ENCODE results near the gene CUX1.
"Not testable (repeated sequence)": the region's sequence is repeated elsewhere in the genome, so short reads cannot be mapped to it uniquely, and the experiment has no call there.

CUX1 gene

GRCh38 chr7:102165136-102165535 lies 347.7 kb downstream of the CUX1 start:
- DNase-seq: no peak

GRCh38 chr7:102167254-102167653 lies 349.8 kb downstream of the CUX1 start:
- DNase-seq: no peak

DNA sequence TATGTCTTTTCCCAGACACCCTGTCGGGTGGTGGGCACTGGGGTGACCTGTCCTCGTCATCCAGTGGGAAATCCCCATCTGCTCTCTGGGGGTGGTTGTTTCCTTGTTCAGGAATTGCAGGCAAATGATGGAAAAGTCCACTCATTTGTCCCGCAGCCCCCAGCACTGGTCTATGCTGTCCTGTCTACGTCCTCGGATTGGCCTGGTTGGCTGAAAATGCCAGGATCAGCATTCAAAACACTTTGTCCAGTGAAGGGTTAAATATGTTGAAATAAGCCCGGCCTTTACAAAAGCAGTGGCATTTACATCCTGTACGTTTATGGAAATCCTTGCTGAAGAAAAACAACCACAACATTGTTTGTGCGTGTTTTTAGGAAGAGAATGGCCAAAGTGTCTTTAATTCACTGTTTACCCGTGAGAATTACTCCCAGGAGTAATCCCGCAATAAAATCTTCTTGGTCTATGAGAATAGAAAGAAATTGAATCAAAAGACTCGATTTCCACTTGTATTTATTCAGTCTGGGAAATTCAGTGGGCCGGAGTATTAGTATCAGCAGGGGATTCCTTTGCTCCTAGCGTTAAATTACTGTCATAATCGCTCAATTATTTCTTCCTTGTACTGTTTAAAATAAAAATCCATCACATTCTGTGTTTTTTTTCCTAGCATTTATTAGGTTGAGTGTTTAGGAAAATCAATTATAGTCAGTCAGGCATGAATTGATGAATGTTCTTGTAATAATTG lies 352.4 kb downstream of the CUX1 start:
- DNase-seq: no peak

DNA sequence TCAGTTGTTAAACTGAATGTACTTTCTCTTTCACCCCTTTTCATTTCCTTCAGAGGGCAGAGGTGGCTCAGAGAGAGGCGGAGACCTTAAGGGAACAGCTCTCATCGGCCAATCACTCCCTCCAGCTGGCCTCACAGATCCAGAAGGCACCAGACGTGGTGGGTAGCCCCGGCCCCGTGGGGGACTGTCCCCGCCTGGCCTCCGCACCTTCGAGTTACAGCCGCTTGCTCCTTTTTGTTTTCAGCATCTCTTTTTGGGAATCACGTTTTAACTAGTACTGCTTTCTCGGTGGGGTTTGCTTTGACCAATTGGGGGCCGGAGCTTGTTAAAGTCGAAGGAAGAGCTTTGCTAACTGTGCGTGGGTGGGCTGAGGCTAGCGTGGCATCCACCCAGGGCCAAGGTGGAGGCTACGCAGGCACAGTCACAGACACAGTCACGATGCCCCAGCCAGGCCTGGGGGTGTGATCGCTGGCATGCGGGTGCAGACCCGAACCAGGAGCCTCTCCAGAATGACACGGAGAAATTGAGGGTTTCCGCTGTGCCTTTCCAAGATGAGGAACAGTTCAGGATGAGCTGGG lies 353.1 kb downstream of the CUX1 start:
- no peak for DNase-seq

DNA sequence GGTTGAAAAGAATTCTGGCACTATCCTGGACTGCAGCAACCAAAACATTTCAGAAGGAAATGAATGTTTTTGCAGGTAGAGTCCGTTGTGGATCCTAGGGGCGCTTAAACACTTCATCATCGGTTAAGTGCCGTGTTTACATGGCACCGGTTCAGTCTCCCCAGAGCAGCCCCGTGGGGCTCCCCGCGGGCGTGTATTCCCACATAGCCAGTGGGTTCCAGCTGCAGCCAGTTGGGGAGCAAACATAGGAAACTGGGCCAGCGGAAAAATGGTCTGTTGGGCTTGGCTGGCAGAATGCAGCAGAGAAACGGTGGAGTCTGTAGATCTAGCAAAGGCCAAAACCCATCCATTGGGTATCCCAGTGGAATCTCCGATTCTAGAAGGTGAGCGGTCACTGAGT lies 356.2 kb downstream of the CUX1 start:
- no peak for DNase-seq

- no peak for DNase-seq
These were observed 358.2 kb downstream of the CUX1 start for GRCh38 chr7:102175423-102176170.

DNA sequence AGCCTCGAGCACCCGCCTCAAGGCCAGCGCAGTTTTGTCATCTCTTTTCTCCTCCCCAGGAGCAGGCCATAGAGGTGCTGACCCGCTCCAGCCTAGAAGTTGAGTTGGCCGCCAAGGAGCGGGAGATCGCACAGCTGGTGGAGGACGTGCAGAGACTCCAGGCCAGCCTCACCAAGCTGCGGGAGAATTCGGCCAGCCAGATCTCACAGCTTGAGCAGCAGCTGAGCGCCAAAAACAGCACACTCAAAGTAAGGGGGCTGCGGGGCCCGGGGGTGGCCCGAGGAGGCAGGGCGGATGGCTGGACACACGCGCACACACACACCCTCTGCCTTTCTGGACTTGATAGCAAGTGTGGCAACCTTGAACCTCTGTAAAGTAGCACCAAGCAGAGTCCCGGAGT lies 361.0 kb downstream of the CUX1 start:
- no peak for DNase-seq

DNA sequence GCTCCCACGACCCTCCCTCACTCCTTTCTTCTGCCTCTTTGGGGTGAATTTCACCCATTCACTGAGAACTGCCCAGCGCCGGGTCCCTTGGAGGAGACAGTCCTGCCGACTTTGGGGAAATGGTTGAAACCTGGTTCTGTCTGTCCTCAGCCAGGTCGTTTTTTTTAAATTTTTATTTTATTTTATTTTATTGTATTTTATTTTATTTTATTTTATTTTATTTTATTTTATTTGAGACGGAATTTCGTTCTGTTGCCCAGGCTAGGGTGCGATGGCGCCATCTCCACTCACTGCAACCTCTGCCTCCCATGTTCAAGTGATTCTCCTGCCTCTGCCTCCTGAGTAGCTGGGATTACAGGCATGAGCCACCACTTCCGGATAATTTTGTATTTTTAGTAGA lies 363.3 kb downstream of the CUX1 start:
- no peak for DNase-seq

DNA sequence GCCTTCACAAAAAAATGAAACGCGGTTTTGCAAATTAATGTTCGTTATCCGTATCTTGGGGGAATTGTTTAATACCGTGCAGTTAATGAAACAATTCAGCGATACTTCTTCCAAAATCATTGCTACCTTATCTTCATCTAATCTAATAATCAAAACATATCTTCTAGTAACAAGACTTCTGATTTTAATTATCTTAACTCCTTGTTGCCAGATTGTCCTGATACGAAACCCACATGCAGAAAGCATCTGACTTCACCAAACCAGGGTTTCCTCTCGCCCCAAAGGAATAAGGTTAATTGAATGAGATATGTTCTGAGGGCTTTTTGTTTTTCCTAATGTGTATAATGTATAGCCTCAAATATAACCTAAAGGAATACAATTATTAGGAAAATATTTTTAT lies 364.1 kb downstream of the CUX1 start:
- no peak for DNase-seq

- DNase-seq: no peak
These were observed 364.6 kb downstream of the CUX1 start for GRCh38 chr7:102182016-102182415.

GRCh38 chr7:102183848-102184247 lies 366.4 kb downstream of the CUX1 start:
- DNase-seq: not testable (repeated sequence)

GRCh38 chr7:102184303-102184702 lies 366.9 kb downstream of the CUX1 start:
- DNase-seq: no peak

DNA sequence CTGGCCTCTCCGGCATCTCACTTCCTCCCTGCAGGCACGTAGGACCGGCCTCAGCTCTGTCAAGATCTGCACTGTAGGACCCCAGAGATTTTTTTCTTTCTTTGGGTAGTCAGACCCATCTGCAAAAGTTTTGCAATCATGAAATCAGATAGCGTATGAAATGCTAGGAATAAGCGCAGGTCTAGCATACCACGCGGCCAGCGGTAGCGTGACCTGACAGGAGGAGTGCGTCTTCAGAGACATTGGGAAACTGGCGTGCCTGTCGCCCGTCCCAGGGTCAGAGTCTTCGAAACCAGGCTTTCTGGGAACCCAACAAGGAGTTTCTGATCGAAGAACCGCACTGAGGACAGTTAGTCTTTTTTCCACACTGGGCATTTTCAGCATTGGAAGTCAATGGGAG lies 368.4 kb downstream of the CUX1 start:
- no peak for DNase-seq

- DNase-seq: no peak
These were observed 368.9 kb downstream of the CUX1 start for GRCh38 chr7:102186306-102186705.

DNA sequence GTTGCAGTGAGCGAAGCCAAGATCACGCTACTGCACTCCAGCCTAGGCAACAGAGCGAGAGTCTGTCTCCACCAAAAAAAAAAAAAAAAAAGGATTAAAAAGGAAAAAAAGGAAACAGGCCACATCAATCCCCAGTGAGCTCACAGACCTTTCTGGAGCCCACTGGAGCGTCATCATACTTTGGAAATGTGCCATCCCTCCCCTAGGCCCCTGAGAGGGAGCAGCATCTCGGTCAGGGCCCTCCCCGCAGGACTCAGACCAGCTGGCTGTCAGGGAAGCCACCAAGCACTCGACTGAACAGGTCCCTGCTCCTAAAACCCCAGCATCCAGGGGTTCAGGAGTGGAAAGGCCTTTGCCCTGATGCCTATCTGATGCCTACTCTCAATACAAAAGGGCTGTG lies 371.3 kb downstream of the CUX1 start:
- no peak for DNase-seq

DNA sequence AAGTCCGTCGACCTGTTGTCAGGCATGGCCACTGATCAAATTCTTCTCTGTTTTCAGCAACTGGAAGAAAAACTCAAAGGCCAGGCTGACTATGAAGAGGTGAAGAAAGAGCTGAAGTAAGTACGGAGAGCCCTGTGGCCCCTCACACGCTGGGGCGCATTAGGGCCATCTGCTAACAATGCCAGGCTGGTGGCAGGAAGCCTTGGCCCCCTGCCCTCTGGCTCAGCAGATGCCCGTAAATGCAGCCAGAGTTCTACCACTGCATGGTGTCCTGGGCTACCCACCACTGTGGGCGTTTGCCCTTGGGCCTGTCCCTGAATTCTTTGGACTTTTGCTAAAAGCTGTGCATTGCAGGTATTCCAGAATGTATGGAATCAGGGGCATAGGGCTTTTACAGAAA lies 372.3 kb downstream of the CUX1 start:
- no peak for DNase-seq

DNA sequence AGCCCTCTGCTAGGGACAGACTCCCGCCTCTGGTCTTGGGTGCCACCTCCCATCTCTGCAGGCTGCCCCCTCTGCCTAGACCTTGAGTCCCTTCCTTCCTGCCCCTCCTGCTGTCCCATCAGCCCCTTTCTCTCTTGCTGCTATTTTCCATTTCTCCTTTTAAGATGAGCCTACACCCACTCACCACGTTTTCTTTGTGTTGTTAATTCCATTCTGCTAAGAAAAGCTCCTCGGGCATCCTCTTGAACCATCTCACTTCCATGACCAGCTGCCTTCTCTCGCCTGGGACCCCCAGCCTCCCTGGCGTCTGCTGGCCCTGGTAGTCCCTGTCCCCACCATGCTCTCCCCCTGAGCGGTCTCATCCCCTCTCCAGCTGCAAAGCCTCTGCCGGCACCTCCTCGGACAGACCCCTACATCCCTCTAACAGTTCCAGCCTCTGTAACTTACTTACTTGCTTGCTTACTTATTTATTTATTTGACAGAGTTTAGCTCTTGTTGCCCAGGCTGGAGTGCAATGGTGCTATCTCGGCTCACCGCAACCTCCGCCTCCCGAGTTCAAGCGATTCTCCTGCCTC lies 373.4 kb downstream of the CUX1 start:
- DNase-seq: no peak

- no peak for DNase-seq
These were observed 374.3 kb downstream of the CUX1 start for GRCh38 chr7:102191556-102192379.

- no peak for DNase-seq
These were observed 375.4 kb downstream of the CUX1 start for GRCh38 chr7:102192790-102193189.

DNA sequence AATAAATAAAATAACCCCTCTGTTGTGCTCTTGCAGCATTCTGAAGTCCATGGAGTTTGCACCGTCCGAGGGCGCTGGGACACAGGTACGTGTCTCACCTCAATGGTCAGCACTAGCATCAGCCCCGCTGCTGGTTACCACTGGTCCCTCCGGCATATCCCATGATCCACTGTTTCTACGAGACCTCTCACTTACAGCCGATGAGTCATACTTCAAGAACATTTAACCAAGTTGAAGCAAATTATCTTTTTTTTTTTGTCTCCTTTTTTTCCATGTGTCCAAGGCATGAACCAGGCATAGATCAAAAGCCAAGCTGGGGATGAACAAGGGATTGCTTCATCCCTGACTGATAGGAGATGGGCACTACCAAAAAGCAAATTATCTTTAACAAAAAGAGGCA lies 376.4 kb downstream of the CUX1 start:
- DNase-seq: no peak

DNA sequence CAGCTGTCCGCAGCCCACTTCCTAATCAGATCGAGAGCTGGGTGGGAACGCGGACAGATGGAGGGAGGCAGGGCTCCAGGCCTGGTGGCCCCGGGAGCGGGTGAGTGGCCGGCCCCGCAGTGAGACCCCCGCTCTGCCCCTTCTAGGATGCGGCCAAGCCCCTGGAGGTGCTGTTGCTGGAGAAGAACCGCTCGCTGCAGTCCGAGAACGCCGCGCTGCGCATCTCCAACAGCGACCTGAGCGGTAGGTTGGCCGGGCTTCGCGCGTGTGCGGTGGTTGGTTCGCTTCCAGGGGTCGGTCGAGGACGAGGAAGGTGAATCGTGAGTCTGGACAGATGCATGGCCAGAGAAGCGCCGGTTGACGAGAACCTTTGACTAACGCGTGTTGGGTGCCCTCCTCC lies 377.9 kb downstream of the CUX1 start:
- DNase-seq: no peak

- DNase-seq: no peak
These were observed 378.6 kb downstream of the CUX1 start for GRCh38 chr7:102196028-102196427.

DNA sequence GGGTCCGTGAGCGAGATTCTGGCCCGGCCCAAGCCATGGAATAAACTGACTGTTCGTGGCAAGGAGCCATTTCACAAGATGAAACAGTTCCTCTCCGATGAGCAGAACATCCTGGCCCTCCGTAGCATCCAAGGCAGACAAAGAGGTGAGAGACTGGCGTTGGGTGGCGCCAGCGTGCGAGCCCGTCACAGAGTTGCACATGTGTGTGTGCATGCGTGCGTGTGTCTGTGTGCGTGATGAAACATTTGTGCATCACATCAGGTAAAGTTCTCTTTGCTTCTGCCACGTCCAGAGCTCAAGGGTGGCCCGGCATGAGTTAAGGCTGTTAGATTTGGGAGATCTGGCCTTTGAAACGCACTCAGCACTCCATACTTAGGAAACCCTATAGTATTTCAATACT lies 379.7 kb downstream of the CUX1 start:
- no peak for DNase-seq

All from AML-193 (cell line).